Lower leg skin (tissue), 3 donors: ENCODE measurements around the gene RGS8.

Experiments used
- CTCF ChIP-seq, 3 donors: fragments of 450-650 bp; IDR thresholded peaks; one replicate each; pipeline ENCODE4 v1.5.1; 2016; ENCODE audit warnings: antibody characterized with exemption in 3 of 3, mild to moderate bottlenecking in 3 of 3, moderate library complexity in 2 of 3
- POLR2A ChIP-seq, 2 donors: fragments of 450-650 bp; IDR thresholded peaks; one replicate each; pipeline ENCODE4 v1.6.1; 2016 to 2017; ENCODE audit warnings: antibody characterized with exemption in 2 of 2, mild to moderate bottlenecking in 1 of 2, moderate library complexity in 1 of 2

DNA sequence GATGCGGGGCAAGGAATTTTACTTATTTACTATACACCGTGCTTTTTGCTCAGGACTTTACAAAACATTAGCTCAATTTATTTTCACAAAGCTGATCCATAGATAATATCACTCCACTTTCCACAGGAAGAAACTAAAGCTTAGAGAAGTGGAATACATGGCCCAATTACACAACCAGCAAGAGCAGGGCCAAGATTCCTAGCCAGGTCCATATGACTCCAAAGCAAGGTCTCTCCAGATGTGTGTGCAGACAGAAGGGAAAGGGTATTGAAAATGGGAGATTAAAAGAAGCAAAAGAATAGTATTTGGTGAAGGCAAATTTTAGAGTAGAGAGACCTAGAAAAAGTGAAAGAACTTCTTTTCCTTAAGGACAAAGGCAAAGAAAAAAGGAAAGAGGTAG is 30.4 kb downstream of the RGS8 start:
- TF ChIP-seq CTCF (IDR thresholded peaks at IDR 0.05) (no peak), POLR2A (IDR thresholded peaks at IDR 0.05) (no peak)
